ENCODE measurements around the gene NUP188.

- TF ChIP-seq CTCF (IDR thresholded peaks at IDR 0.05; ENCODE audit: insufficient read depth, low read length): no peak
- no peak for TF ChIP-seq SPI1 (IDR thresholded peaks at IDR 0.05; ENCODE audit: borderline replicate concordance, low read depth)
Measured at GRCh38 chr9:129027685-129028191, 80.2 kb downstream of the NUP188 start.
